HK-2 (cell line): ENCODE results near the gene TMLHE.
A peak's percentile ranks its signal among the peaks of the same experiment; 100 is the strongest.
"Not testable (repeated sequence)": the region's sequence is repeated elsewhere in the genome, so short reads cannot be mapped to it uniquely, and the experiment has no call there.

Source experiments
- DNase-seq: peaks from one replicate; pipeline ENCODE4 v3.0.0-alpha.2; 2018; ENCODE audit not compliant: unreplicated experiment

Gene TMLHE, protein sequence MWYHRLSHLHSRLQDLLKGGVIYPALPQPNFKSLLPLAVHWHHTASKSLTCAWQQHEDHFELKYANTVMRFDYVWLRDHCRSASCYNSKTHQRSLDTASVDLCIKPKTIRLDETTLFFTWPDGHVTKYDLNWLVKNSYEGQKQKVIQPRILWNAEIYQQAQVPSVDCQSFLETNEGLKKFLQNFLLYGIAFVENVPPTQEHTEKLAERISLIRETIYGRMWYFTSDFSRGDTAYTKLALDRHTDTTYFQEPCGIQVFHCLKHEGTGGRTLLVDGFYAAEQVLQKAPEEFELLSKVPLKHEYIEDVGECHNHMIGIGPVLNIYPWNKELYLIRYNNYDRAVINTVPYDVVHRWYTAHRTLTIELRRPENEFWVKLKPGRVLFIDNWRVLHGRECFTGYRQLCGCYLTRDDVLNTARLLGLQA

DNA sequence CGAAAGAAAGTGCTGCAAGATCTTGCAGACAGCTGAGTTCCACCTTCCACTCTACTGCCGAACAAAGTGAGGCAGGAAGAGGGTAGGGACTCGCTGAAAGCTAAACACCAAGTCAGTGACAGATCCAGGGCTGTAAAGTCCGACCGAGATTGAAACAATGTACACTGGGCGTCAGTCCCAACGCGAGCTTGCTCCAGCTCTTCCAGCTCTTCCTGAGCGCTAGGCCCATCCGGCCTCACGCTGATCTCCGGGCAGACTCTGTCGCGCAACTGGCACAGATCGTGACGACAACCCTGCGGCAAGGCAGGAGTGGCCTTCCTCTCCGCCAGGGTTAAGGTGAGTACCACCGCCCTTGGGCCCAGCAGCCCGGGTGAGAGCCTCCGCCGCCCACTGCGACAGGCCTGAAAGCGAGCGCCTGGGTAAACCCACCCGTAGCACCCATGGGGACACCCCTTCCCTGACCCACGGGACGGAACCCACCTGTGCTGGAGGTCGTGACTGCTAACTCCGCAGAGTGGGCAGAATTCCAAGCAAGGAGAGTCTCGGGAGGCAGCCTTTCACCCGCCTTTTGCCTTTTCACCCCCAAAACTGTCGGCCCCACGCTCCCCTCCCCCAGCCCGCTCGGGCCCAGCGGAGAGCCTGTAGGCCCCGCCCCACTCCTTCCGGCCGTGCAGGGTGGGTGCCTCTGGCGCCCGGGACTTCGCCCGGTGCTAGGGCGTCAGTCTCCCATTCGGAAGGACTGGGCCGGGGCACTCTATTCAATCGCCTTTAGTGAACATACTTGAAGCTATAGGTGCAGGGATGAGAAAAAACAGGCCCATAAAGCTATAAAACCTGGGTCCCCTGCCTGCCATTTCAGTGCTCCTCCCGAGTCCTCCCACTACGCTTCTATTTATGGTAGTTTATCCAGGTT, at the start of gene TMLHE, which contains the start of gene SPRY3:
TSS of gene TMLHE (minus strand) at position 641 of the 913 bp plus-strand sequence. CDS start 67,676 bp downstream, outside the sequence.
TSS of gene SPRY3 (plus strand) at position 275 of the 913 bp plus-strand sequence.
- peak; percentile 65 for DNase-seq

DNA sequence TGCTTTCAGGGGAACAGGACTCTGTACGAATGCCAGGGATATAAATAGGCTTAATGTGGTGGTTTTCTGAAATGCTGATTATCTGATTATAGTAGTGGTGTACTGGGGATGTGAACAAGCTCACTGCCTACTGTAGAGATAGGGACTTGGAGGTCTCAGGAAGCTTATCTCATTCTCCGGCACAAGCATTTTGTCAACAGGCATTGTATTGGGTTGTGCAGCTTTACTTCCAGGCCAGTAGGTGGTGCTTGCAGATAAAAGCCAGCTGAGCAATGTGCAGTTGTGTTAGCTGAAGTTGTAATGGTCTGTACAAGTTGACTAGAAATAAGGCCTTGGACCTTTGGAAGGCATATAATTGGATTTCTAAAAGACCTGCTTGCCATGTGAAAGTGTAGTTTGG, 49.5 kb upstream of the TMLHE start:
- DNase-seq = no peak

DNA sequence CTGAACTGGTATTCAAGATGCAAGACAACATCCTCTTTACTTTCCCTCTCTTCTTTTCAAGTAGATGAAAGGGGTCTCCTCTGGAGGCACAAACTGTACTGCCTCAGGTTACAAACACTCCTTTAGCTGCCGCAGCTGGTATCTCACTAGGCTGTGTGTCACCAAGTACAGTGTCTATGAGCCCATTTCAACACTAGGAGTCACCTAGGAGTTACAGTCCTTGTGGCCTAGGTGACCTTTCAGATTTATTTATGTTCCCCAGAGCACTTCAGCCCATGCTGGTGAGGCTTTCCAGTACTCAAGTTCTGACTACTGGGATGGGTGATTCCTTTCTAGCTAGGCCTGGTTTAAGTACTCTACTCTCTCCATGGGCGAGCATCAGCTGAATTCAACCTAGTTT, 32.4 kb upstream of the TMLHE start:
- no peak for DNase-seq

DNA sequence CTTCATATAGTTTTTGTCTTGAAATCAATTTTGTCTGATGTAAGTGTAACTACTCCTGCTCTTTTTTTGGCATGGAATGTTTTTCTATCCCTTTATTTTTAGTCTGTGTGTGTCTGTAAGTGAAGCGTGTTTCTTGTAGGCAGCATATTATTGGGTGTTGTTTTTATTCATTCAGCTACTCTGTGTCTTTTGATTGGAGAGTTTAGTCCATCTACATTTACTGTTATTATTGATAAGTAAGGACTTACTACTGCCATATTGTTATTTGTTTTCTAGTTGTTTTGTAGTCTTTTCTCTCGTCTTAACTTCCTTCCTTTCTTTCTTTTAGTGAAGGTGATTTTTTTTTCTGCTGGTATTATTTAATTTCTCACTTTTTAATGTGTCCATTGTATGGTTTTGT, 30.5 kb upstream of the TMLHE start:
- DNase-seq = no peak

DNA sequence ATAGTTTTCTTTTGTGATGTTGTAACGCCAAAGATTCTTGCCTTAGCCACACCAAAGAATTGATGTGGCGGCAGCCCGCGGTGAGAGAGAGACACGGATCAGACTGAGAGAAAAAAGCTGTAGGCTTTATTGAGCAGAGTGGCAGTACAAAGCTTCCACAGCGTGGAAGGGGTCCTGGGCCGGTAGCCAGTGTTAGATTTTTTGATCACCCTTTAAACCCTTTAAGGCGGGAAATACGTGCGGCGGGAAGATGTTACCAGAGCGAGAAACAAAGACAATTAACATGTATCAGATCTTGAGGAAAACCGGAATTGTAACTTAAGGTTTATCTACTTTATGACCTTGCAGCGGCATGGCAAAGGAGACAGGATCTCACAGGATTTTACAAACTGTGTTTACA, 28.6 kb upstream of the TMLHE start:
- DNase-seq = not testable (repeated sequence)

DNA sequence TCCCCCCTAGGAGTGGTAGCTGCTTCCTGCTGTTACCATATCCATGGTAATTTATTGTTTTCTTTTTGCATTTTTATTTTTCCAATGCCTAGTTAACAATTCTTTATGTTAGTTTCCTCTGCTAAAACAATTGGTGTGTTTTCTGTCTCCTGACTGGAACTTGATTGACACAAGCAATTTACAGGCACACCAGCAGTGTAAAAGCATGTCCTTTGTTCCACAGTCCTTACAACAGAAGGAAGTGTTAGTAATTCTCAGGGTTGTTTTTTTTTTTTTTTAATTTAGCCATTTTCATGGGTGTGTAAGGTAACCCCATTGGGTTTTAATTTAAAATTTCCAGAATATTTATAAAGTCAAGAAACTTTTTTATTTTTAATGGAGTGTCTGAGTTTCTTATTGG, 25.0 kb upstream of the TMLHE start:
- no peak for DNase-seq

DNA sequence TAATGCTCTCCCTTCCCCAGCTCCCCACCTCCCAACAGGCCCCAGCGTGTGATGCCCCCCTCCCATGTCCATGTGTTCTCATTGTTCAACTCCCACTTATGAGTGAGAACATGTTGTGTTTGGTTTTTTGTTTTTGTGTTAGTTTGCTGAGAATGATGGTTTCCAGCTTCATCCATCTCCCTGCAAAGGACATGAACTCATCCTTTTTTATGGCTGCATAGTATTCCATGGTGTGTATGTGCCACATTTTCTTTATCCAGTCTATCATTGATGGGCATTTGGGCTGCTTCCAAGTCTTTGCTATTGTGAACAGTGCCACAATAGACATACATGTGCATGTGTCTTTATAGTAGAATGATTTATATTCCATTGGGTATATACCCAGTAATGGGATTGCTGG, 22.3 kb upstream of the TMLHE start:
- not testable (repeated sequence) for DNase-seq

DNA sequence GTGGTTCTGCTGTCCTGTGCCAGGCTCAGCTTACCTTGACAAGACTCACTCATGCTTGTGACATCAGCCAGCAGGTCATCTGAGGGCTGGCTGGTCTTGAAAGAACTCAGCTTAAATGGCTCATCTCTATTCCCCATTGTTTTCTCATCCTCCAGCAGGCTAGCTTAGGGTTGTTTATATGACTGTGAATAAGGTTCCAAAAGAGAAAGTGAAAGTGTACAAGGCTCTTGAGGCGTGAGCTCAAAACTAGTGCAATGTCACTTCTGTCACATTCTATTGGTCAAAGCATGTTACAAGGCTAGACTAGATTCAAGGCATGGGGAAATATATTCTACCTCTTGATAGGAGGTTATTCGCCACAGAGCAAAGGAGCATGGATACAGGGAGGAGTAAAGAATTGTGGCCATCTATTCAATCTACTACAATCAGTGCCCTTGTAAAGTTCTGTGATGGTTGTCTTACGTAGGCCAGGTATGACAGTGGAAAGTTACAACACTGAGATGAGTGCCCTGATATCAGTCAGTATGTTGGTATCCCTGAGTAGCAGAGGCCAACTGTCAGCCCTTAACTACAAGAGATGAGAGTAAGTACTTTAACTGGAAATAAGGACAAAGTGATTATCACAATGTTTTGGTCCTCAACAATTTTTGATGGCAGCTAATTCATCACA, 19.8 kb upstream of the TMLHE start:
- no peak for DNase-seq

DNA sequence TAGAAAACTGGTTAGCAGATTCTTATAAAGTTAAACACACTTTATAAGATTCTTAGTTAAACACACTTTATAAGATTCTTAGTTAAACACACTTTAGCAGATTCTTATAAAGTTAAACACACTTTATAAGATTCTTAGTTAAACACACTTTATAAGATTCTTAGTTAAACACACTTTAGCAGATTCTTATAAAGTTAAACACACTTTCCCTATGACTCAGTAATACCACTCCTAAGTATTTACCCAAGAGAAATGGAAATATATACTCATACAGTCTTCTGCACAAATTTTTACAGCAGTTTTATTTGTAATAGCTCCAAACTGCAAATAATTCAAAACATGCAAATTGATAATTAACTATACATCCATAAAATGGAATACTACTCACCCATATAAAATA, 7.4 kb upstream of the TMLHE start:
- not testable (repeated sequence) for DNase-seq

DNA sequence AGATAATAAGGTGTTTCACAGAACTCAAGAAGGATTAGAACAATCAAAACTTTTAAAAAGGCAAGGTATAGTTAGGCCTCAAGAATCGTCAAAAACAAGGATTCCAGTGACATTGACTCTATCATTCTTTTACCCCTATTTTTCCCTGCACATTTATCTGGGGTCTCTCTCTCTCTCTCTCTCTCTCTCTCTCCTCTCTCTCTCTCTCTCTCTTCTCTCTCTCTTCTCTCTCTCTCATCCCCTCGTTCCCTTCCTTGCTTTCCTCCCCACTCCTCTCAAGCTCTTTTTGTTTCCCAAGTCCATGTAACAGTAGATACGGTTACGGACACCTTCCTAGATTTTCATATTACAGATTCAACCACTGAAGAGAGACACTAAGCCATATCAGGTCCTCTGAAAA, 3.2 kb upstream of the TMLHE start:
- DNase-seq = no peak

DNA sequence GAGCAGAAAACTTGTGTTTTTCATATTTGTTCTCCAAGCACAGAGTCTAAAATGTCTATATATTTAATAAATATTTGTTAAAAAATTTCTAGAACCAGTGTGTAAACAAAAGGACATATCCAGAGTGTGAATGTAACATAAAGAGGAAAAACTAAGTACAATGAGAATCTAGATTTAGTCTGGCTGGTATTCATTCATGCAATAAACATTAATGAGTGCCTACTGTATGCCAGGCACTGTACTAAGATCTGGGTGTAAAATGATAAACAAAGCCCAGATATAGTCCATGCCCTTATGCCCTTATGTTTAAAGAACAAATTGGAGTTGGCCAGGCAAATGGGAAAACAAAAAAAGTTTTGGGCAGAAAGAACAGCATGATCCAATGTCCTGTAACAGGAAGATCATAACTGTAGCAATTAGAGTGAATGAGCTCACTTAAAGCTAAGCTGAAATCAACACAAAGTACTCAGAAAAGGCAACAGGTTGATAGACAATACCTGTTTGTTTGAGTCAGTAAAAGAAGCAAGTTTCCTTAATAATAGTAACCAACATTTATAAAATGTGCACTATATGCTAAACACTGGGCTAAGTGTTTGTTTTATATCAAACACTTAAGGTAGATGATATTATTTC, 1.3 kb upstream of the TMLHE start:
- DNase-seq = no peak

DNA sequence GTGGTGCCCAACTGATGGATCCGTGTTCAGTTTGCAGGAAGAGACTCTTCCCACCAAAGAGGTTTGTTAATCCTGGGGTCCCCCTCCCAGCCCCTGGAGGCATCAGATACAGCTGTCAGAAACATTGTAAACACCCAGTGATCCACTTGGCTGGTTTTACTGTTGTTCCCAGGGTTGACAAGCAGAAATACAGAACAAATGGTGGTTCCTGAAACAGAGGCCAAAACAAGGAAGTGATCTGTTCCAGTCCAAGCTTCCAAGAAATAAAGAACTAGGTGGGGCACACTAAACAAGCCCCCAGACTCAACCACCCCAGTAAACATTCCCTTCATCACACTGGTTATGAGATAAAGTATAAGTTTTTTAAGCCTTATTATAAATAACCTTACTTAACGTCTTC, 1.4 kb downstream of the TMLHE start:
- no peak for DNase-seq

DNA sequence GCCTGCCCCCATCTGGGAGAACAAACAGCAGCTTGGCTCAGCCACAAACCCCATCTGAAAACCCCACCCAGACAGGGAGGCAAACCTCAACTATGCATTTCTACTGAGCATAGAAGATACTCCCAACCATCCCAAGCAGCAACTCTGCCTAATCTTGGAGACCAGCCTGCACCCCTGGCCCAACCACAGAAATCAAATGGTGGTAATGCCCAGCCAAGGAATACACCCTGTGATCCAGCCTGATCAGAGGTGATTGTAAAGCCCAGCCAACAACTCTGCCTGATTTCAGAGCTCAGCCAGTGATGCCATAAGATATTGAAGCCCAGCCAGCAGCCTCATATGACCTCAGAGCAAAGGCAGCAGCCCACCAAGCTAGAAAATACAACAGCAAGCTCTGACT, 19.8 kb downstream of the TMLHE start:
- no peak for DNase-seq

DNA sequence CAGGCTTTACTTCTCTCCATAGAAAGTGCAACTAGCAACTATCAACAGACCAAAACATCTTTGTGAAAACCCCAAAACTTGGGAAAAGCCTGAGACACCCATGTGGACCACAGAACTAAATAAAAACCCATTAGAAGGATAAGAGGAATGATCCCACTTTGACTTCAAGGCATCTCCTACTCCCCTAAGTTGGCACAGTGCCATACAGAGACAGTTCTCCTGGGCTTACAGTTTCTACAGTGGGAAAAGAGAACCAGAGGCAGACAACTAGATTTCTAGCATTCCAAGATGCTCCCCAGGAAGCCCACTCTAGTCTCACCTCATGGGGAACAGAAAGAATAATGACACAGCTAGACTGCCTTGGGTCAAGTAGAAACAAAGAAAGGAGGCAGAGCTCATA, 20.4 kb downstream of the TMLHE start:
- no peak for DNase-seq

DNA sequence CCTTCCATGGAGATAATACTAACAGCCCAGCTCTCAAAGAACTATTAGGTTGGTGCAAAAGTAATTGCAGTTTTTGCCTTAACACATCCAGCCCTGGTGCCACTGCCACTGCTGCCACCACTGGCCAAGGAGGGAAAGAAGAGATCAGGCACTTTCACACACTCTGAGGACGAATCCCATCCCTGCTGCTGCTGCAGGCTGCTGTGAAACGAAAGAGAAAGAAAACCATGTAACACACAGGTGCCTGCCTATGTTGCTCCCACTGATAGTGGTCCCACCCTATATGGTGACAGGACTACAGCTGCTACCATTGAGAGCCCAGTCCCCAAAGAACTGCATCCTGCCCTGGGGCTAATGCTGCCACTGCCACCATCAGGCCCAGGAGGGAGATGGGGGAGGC, 35.1 kb downstream of the TMLHE start:
- DNase-seq = no peak

DNA sequence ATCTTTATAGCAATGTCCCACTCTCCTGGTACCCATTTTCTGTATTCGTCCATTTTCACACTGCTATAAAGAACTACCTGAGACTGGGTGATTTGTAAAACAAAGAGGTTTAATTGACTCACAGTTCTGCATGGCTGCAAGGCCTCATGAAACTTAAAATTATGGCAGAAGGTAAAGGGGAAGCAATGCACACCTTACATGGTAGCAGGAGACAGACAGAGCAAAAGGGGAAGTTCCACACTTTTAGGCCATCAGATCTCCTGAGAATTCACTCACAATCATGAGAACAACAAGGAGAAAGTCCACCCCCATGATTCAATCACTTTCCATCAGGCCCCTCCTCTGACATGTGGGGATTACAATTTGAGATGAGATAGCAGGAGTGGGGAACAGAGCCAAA, 49.7 kb downstream of the TMLHE start:
- DNase-seq = no peak

DNA sequence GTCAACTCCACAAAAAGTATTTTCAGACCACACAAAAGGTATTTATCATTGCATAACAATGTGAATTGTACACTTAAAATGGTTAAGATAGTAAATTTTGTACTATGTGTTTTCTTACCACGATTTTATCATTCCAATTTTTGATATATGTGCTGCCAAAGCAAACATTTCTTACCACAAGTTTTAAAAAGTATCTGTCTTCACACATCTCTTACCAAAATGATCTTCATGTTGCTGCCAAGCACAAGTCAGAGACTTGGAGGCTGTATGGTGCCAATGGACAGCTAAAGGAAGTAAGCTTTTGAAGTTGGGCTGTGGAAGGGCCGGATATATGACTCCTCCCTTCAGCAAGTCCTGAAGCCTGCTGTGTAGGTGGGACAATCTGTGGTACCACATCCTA, 67.9 kb downstream of the TMLHE start:
- no peak for DNase-seq

DNA sequence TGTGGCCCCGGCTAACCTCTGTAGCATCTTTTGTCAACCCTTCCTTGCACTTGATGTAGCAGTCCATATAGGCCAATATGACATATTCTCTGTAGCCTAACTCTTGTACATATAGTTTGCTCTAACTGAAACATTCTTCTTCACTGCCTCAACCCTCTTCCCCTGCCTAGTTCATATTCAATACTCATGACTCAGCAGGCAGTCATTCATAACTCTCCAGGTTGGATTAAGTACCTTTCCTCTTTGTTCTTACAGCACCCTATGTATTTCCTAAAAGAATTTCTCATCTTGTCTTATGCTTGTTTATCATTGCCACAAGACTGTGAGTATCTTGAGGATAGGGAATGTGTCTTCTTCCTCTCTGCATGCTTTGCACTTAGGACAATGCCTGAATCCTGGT, 76.9 kb downstream of the TMLHE start:
- no peak for DNase-seq

DNA sequence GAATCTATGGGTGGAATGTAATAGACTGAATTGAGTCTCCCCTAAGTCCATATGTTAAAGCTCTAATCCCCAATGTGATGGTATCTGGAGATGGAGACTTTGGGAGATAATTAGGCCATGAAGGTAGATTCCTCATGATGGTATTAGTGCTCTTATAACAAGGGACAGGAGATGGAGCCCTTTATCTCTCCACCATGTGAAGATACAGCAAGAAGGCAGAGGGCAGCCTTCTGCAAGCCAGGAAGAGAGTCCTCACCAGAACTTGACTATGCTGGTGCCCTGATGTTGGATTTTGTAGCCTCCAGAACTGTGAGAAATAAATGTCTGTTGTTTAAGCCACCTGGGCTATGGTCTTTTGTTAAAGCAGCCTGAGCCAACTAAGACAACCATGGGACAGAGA, 78.0 kb downstream of the TMLHE start:
- no peak for DNase-seq

DNA sequence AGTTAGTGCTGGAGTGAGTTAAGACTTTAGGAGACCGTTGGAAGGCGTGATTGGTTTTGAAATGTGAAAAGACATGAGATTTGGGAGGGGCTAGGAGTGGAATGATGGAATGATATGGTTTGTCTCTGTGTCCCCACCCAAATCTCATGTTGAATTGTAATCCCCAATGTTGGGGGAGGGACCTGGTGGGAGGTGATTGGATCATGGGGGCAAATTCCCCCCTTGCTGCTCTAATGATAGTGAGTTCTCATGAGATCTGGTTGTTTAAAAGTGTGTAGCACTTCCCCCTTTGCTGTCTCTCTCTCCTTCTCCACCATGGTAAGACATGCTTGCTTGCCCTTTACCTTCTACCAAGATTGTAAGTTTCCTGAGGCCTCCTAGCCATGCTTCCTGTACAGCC, 85.7 kb downstream of the TMLHE start:
- DNase-seq = not testable (repeated sequence)

DNA sequence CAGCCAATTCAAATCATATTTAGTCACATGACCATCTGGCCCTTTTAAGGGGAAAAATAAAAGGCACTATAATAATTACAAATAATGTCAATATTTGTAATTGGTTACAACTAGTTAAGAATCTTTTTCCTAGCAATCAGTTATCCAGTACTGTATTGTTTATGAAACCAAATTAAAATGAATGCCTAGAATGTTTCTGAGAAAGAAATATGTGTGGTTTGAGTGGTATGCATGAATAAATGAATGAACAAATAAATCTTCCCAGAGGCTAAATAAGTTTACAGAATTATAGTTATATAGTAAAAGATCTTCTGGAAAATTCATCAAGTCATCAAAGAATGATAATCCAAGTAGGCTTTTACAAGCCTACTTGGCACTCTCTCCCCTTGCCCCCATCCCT, 98.5 kb downstream of the TMLHE start:
- no peak for DNase-seq

DNA sequence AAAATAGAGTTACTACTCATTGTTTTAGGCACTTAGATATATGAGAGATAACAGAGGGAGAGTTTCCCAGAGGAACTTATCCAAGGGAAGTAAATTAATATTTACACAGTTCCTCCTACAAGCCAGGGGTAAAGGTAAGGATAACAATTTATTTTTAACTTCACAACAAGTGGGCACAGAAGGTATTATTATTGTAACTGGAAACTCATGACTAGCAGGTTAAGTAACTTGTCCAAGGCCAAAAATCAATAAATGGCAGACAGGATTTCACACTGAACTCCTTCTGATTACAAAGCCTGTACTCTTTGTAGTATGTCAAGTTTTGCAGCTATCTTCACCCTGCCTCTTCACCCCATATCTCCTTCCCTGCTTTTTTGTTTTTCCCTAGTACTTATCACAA, 107.5 kb downstream of the TMLHE start:
- no peak for DNase-seq
